GM12878 (cell line): ENCODE results near the gene AFTPH. TPM values are rescaled to one million over a fixed set of nuclear protein-coding genes. Genes with fewer than 3 reads are reported as not detected.
A peak's percentile ranks its signal among the peaks of the same experiment; 100 is the strongest.

Experiments used
- ATAC-seq: fragments of 200-7000 bp; cut with Tn5 transposase; 3 replicates; pipeline ENCODE4 v1.9.1; 2020; ENCODE audit warnings: mild to moderate bottlenecking, moderate library complexity
- BruUV-seq: library from RNA; stranded (reverse); fragments of 400-500 nt; replicated peaks from 2 replicates; lab custom pipeline; 2021; lab: Mats Ljungman, UMichigan
- CTCF ChIA-PET: fragments of 300-600 bp; sonication (Branson Sonifier 250); formaldehyde crosslinking; extraction: SDS; loops from one replicate; lab custom pipeline; 2021; ENCODE audit warnings: inconsistent platforms; lab: Yijun Ruan, JAX
- POLR2A ChIA-PET: fragments of 350-600 bp; formaldehyde crosslinking; extraction: SDS; loops from one replicate; lab custom pipeline; 2021; ENCODE audit warnings: inconsistent platforms; lab: Charles Lee
- RAD21 ChIA-PET: fragments of 300-600 bp; sonication (Branson Sonifier 250); formaldehyde crosslinking; loops from one replicate; lab custom pipeline; 2023; ENCODE audit warnings: antibody characterized with exemption; ENCODE audit not compliant: unreplicated experiment; lab: Charles Lee
- SMC1A ChIA-PET: fragments of 300-600 bp; sonication (Branson Sonifier 250); formaldehyde crosslinking; loops from one replicate; lab custom pipeline; 2023; ENCODE audit not compliant: unreplicated experiment, uncharacterized antibody; lab: Charles Lee
- DNase-seq: peaks from one replicate; pipeline ENCODE4 v3.0.0-alpha.2; 2011; ENCODE audit warnings: low read depth, low spot score
- FAIRE-seq: peaks from 3 replicates; lab custom pipeline; 2011; peaks lifted over from hg19 to GRCh38; lab: Jason Lieb, UNC
- H2AFZ ChIP-seq: 2 replicates; pipeline ENCODE4 v1.6.0; 2011; ENCODE audit warnings: low read depth, low read length, control low read depth; ENCODE audit not compliant: control insufficient read depth
- H3K27ac ChIP-seq: 2 replicates; pipeline ENCODE4 v1.5.1; 2011; ENCODE audit warnings: control low read depth; ENCODE audit not compliant: control insufficient read depth, insufficient read depth
- H3K27me3 ChIP-seq, 2 experiments: replicated peaks in 1 of 2; 2 replicates each; pipeline versions ENCODE4 v1.6.0 to v1.6.1; 2011; ENCODE audit warnings: low read length in 1 of 2; ENCODE audit not compliant: control insufficient read depth in 2 of 2, insufficient read depth in 2 of 2
- H3K36me3 ChIP-seq, 2 experiments: 2 replicates each; pipeline ENCODE4 v1.5.1; 2011; ENCODE audit warnings: low read length in 1 of 2; ENCODE audit not compliant: control insufficient read depth in 2 of 2, insufficient read depth in 2 of 2
- H3K4me1 ChIP-seq: 2 replicates; pipeline ENCODE4 v1.6.1; 2011; ENCODE audit warnings: mild to moderate bottlenecking, low read length, moderate library complexity, mixed read lengths; ENCODE audit not compliant: control insufficient read depth, insufficient read depth
- H3K4me2 ChIP-seq: 2 replicates; pipeline ENCODE4 v1.6.0; 2011; ENCODE audit warnings: control low read depth; ENCODE audit not compliant: control insufficient read depth, insufficient read depth
- H3K4me3 ChIP-seq: fragments of 200-600 bp; sonication (generic); 2 replicates; pipeline ENCODE4 v1.5.1; 2016
- H3K79me2 ChIP-seq: 2 replicates; pipeline ENCODE4 v1.6.0; 2011; ENCODE audit warnings: low read length; ENCODE audit not compliant: control insufficient read depth, insufficient read depth
- H3K9ac ChIP-seq: 2 replicates; pipeline ENCODE4 v1.8.0; 2011; ENCODE audit warnings: low read length, control low read depth, mixed read lengths; ENCODE audit not compliant: control insufficient read depth, insufficient read depth
- H3K9me3 ChIP-seq: replicated peaks from 3 replicates; pipeline ENCODE4 v1.5.1; 2011; ENCODE audit warnings: mild to moderate bottlenecking, low read length; ENCODE audit not compliant: control insufficient read depth, insufficient read depth
- H4K20me1 ChIP-seq: 2 replicates; pipeline ENCODE4 v1.6.0; 2011; ENCODE audit not compliant: control insufficient read depth, insufficient read depth
- IKZF2 ChIP-seq, 2 experiments: fragments of 450-650 bp; IDR thresholded peaks; 2 replicates each; pipeline ENCODE4 v1.6.1; 2017; ENCODE audit warnings: mild to moderate bottlenecking in 2 of 2, moderate library complexity in 2 of 2
- PAX5 ChIP-seq: IDR thresholded peaks from 2 replicates; pipeline ENCODE4 v1.6.1; 2011; ENCODE audit warnings: low read depth, low read length, borderline replicate concordance
- PBX3 ChIP-seq: IDR thresholded peaks from 2 replicates; pipeline ENCODE4 v1.6.1; 2011; ENCODE audit warnings: mild to moderate bottlenecking, low read depth, low read length, moderate library complexity; ENCODE audit not compliant: insufficient replicate concordance
- SMARCA5 ChIP-seq: fragments of 450-650 bp; IDR thresholded peaks from 2 replicates; pipeline ENCODE4 v1.6.1; 2017; ENCODE audit warnings: mild to moderate bottlenecking
- SUPT20H ChIP-seq: IDR thresholded peaks from 2 replicates; pipeline ENCODE4 v1.6.1; 2011; ENCODE audit warnings: low read depth, mild to moderate bottlenecking, low read length, moderate library complexity, borderline replicate concordance; ENCODE audit not compliant: control insufficient read depth
- WGBS: methylation state at CpG from one replicate; pipeline ENCODE4 v1.1.6; 2016; ENCODE audit warnings: low lambda C conversion rate; ENCODE audit not compliant: insufficient replicate concordance, insufficient coverage; ENCODE audit errors: missing lambda C conversion rate; 5-methylcytosine and 5-hydroxymethylcytosine counted together
- in situ Hi-C: fragments of 300-500 bp; cut with MboI; formaldehyde crosslinking; loops from 9 replicates; pipeline ENCODE4 v1.14.3; 2018; ENCODE audit warnings: mixed read lengths
- intact Hi-C: fragments of 100-400 bp; cut with micrococcal nuclease; formaldehyde crosslinking; loops from one replicate; pipeline ENCODE4 v1.14.2; 2022; ENCODE audit not compliant: unreplicated experiment
- polyA plus RNA-seq, 11 experiments: library from polyadenylated mRNA; depleted of rRNA in 4 of 11; unstranded in 6 of 11; stranded (reverse) in 5 of 11; fragments of >200 nt; fragmentation: Nextera tagmentation in 4 of 11; fragmentation: Illumina TruSeq in 1 of 11; extraction: Ambion mirVana in 4 of 11; extraction: Trizol in 1 of 11; gene quantifications; 1 replicate in 1 of 11; 2 replicates in 10 of 11; pipeline versions ENCODE4 v1.2.1 to v1.2.3, GENCODE V29; 2011 to 2016; ENCODE audit warnings: inconsistent platforms in 2 of 11, missing spikeins in 2 of 11, low read depth in 1 of 11
- total RNA-seq, 4 experiments: library from RNA; depleted of rRNA in 3 of 4; stranded (reverse); fragments of >200 nt in 3 of 4; fragmentation: Illumina TruSeq in 1 of 4; extraction: Trizol in 1 of 4; gene quantifications; 2 replicates each; pipeline versions ENCODE4 v1.2.1 to v1.2.3, GENCODE V29; 2013 to 2021
- TF ChIP-seq, protein P1 (sequence below): fragments of 450-650 bp; formaldehyde crosslinking; IDR thresholded peaks from 2 replicates; pipeline ENCODE4 v1.5.0; 2022; ENCODE audit warnings: mild to moderate bottlenecking, missing genetic modification characterization
- TF ChIP-seq, protein P2 (sequence below): fragments of 450-650 bp; IDR thresholded peaks from 2 replicates; pipeline ENCODE4 v1.6.1; 2018; ENCODE audit warnings: borderline replicate concordance, mild to moderate bottlenecking; ENCODE audit not compliant: partially characterized antibody

AFTPH gene
- total and polyA plus RNA-seq, 10 of the 15 experiments (the other 5 are each of a cell fraction or from before 2014, with no cell fraction given) = 25.6 to 77.3 (median 39.5) TPM

DNA sequence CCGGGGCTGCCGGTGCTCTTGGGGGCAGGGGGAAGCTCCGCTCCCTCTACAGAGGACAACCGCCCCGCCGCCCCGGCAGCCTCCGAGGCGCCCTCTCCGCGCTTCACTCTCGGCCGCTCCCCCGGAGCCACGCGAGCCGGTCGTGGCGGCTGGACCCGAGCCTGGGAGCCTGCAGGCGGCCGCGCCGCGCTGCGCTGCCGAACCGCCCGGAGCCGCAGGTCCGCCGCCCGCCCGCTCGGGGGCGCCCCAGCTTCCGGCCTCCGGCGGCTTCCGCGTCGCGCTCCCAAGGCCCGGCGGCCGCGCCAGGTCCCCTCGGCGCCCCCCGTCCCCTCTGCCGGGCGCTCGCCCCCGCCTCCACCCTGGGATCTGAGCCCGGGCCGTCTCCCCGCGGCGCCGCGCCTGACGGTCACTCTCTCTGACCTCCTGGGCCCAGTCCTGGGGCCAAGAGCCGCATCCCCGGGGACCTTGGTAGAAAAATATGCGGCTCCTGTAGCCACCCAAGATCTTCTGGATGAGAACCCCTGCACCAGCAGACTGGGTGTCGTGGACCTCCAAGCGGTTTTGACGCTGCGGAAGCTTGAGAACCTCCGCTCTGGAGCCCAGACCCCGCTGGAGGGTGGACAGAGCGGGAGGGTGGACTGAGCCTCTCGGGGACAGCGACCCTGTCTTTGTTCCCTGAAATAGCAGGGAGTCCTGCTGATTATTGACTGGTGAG, 85.3 kb downstream of the AFTPH start (continued):
- TF ChIP-seq PBX3 = no peak
- TF ChIP-seq SUPT20H = no peak
- TF ChIP-seq, all 136 proteins: peak for 25

DNA sequence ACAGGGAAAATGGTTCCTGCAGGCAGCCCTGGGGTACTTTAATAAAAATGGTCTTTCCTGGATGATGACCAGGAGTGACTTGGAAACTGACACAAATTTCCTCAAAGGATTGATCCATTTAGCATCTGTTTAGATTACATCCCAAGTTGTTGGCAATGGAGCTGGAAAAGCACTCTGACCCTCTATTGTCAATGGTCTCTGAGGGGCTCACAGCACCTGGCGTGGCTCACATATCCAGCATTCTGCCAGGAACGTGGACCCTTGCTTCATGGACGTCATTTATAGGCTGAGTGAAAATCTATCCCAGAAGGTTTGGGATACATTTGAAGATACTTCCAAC, 85.8 kb downstream of the AFTPH start:
- Histone ChIP-seq H2AFZ (peak overlapping the region; percentile 76), H3K27ac (no peak overlapping the region), H3K9me3 (no peaks in the 10 kb centered on the region), H4K20me1 (no peaks in the 10 kb centered on the region), H3K4me1 (peaks cover 38% of the 10 kb centered on the region), H3K36me3 (no peaks in the 10 kb centered on the region), H3K4me3 (peak overlapping the region; percentile 68; the same call in 1 of the 2 replicates), H3K79me2 (no peaks in the 10 kb centered on the region), H3K4me2 (peak overlapping the region; percentile 41), H3K27me3 (no peaks in the 10 kb centered on the region), H3K9ac (peak overlapping the region; percentile 66; the same call in 1 of the 2 replicates)
- TF ChIP-seq IKZF2 (IDR thresholded peaks at IDR 0.05) (0 out of 4 replicates have a peak, but pooled peaks of 1 of the 2 experiments have one; percentile 6), PAX5 (no peak), SMARCA5 (no peak)
- TF ChIP-seq, protein P1, sequence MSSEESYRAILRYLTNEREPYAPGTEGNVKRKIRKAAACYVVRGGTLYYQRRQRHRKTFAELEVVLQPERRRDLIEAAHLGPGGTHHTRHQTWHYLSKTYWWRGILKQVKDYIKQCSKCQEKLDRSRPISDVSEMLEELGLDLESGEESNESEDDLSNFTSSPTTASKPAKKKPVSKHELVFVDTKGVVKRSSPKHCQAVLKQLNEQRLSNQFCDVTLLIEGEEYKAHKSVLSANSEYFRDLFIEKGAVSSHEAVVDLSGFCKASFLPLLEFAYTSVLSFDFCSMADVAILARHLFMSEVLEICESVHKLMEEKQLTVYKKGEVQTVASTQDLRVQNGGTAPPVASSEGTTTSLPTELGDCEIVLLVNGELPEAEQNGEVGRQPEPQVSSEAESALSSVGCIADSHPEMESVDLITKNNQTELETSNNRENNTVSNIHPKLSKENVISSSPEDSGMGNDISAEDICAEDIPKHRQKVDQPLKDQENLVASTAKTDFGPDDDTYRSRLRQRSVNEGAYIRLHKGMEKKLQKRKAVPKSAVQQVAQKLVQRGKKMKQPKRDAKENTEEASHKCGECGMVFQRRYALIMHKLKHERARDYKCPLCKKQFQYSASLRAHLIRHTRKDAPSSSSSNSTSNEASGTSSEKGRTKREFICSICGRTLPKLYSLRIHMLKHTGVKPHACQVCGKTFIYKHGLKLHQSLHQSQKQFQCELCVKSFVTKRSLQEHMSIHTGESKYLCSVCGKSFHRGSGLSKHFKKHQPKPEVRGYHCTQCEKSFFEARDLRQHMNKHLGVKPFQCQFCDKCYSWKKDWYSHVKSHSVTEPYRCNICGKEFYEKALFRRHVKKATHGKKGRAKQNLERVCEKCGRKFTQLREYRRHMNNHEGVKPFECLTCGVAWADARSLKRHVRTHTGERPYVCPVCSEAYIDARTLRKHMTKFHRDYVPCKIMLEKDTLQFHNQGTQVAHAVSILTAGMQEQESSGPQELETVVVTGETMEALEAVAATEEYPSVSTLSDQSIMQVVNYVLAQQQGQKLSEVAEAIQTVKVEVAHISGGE (CRISPR knock-in tag) = no peak
- TF ChIP-seq, protein P2, sequence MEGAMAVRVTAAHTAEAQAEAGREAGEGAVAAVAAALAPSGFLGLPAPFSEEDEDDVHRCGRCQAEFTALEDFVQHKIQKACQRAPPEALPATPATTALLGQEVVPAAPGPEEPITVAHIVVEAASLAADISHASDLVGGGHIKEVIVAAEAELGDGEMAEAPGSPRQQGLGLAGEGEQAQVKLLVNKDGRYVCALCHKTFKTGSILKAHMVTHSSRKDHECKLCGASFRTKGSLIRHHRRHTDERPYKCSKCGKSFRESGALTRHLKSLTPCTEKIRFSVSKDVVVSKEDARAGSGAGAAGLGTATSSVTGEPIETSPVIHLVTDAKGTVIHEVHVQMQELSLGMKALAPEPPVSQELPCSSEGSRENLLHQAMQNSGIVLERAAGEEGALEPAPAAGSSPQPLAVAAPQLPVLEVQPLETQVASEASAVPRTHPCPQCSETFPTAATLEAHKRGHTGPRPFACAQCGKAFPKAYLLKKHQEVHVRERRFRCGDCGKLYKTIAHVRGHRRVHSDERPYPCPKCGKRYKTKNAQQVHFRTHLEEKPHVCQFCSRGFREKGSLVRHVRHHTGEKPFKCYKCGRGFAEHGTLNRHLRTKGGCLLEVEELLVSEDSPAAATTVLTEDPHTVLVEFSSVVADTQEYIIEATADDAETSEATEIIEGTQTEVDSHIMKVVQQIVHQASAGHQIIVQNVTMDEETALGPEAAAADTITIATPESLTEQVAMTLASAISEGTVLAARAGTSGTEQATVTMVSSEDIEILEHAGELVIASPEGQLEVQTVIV = no peak
- in situ Hi-C loops = no loop called here
- FAIRE-seq = no peak
- DNase-seq = no peak
- no TSS peak for BruUV-seq
- POLR2A ChIA-PET = interaction anchor here (0.6 to 0.8 kb wide), 2 partner anchors 30 to 137 kb away, joined by 3 to 7 read pairs; no protein-coding TSS in a partner anchor
- intact Hi-C loops = loop anchor here (5.0 kb wide), 1 partner anchor 252 kb away; no protein-coding TSS in a partner anchor
- 96% methylated on average over 3 of the region's 3 CpGs for WGBS
- no peak for ATAC-seq
- SMC1A ChIA-PET = interaction anchor here (0.8 to 4.9 kb wide), 4 partner anchors 9 to 51 kb away, joined by 3 to 48 read pairs (median 3); no protein-coding TSS in a partner anchor
- CTCF ChIA-PET = interaction anchor here (0.8 to 5.7 kb wide), 8 partner anchors 8 to 86 kb away, joined by 3 to 37 read pairs (median 14); partner anchors contain the start of gene AFTPH
- RAD21 ChIA-PET = interaction anchor here (1.1 to 5.3 kb wide), 5 partner anchors 8 to 222 kb away, joined by 3 to 73 read pairs (median 14); partner anchors contain the start of genes AFTPH and SERTAD2
